Renal cortical epithelial cell (primary cell): ENCODE data around the gene KLK6. TPM values are rescaled to one million over a fixed set of nuclear protein-coding genes. Genes with fewer than 3 reads are reported as not detected.

Experiments used
- DNase-seq: peaks from one replicate; pipeline ENCODE4 v3.0.0-alpha.2; 2011; ENCODE audit warnings: low read depth
- total RNA-seq: library from RNA; depleted of rRNA; stranded (reverse); fragments of >200 nt; gene quantifications from 2 replicates; pipeline ENCODE4 v1.2.3, GENCODE V29; 2014

Gene KLK6
- 1.0 and 16.8 TPM in 2 replicates for total RNA-seq

DNA sequence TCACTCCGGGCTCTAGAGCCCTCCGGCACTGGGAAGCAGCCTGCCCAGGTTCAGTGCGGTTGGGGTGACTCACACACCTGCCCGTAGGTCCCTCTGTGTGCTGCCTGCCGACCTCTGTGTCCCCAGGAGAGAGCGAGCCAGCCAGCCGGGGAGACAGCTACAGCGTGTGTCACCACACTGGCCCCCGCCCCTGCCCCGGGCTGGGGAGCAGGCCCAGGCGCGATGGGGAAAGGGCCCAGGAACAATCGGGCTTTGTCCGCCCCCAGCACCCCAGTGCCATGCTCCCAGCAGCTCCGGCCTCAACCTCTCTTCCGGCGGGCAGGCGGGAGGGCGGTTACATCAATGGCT, at the start of gene KLK6:
Gene KLK6, minus strand, starts transcription at position 179 of the 348 bp plus-strand sequence. CDS start 1,487 bp downstream, outside the sequence.
- DNase-seq = peak; percentile 28

GRCh38 chr19:51018745-51019543, 49.6 kb upstream of the KLK6 start:
- DNase-seq = peak; percentile 5

DNA sequence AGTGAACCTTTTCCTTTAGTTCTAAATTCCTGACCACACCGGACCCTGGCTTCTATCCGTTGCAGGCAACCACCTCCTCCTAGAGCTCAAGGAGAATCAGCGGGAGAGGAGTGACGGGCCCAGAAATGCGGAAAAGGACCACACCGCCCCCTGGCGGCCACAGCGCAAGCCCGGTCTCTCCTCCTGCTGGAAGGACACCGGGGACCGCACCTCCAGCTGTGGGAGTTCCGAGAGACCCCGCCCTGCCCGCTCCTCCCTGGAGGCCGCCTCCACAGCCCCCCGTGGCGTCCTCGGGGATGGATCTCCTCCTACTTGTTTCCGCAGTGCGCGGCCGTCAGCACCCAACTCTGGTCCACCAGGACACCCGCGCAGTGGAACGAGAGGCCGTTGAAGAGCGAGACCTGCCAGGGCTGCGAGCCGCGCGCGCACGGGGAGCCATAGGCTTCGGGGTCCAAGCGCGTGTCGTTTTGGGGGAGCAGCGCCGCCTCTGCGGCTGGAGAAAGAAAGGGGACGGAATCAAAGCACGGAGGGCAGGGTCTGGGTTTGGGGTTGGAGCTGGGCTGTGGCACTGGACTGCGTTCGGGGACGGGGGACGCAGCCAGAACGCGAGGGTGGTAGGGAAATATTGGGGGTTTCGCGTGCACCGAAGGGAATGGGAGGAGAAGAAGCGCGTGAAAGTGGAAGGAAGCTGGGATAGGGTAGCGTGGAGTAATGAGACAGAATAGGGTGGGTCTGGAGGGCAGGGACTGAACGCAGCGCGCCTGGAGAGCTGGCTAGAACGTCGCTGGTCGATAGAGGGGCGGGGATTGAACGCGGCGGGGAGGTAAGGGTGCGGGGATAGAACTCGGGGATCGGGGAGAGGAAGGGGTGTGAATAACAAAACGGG, 47.6 kb upstream of the KLK6 start:
- DNase-seq = no peak

- DNase-seq = no peak
These were observed 46.4 kb upstream of the KLK6 start for GRCh38 chr19:51015691-51016267.

- DNase-seq = no peak
These were observed 44.9 kb upstream of the KLK6 start for GRCh38 chr19:51014242-51014641.

DNA sequence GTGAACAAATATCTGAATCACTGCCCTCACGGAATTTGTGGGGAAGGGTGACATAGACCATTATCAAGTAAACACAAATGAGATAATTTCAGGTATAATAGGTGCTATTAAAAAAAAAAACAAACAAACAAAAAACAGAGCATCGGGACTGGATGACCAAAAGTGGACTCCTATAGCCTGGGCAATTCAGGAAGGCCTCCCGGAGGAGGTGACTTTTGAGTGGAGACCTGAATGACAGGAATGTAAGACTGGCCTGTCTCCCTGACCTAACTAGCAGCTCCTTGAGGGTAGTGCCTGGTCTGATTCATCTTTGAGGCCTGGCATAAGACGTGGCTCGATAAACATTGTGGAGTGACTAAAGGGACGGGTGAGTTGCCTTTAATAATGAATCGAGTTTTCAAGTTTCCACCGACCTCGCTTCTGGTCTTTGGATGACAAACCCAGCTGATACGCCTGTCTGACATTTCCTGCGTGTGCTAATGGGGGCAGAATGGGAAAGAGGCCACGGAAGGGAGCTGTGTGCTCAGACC, 43.3 kb upstream of the KLK6 start:
- DNase-seq = no peak

GRCh38 chr19:51010066-51010795, 40.8 kb upstream of the KLK6 start:
- no peak for DNase-seq

GRCh38 chr19:51009061-51009891, 39.9 kb upstream of the KLK6 start:
- no peak for DNase-seq

- no peak for DNase-seq
These were observed 38.1 kb upstream of the KLK6 start for GRCh38 chr19:51007488-51007887.

- DNase-seq = no peak
These were observed 37.0 kb upstream of the KLK6 start for GRCh38 chr19:51006406-51006805.

- DNase-seq = no peak
These were observed 35.9 kb upstream of the KLK6 start for GRCh38 chr19:51005248-51005647.

DNA sequence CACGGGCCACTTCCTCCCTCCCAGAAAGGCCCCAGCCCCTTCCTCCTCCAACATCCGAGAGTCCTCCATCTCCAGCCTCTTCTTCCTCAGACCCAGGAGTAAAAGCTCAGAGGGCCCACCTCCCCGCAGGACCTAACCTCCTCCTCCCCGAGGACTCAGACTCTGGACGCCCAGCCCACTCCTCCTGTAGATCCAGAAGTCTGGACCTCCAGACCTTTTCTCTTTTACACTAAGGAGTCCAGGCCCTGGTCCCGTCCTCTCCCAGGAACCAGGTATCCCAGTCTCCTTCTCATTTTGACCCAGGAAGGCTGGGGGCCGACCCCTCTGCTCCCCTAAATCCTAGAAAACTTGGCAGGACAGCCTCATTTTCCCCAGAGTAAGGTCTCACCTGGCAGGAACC, 33.9 kb upstream of the KLK6 start:
- no peak for DNase-seq

DNA sequence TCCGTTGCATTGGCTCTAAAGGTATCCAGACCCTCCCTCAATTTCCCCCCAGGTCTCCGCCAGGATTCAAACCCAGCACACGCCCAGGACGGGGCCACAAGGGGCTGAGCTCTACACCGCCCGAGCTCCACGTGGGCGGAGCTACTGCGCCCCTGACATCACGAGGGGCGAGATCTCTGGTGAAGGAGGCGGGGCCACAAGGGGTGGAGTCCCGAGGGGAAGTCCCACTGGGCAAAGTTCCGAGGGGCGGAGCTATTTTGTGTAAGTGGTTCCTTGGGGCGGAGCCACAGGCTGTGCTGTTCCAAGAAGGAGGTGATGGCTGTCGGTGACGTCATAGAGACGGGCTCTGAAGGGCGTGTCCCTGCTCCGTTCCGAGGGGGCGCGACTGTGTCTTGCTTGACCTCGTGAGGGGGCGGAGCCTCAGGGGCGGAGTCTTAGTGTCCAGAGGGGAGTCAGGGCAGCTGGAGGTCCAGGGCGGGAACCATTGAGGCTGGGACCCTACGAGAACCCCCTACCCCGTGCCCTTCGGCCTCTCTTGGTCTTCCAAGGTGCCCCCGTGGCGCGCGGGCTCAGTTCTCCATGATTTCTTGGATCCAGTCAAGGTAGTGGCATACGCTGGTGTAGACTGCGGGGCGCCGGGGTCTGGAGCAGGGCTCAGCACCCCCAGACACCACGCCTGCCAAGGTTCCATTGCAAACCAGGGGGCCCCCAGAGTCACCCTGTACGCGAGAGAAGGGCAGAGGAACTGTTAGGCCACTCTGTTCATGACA, 33.3 kb upstream of the KLK6 start:
- peak; percentile 7 for DNase-seq

GRCh38 chr19:51002089-51002532, 32.7 kb upstream of the KLK6 start:
- no peak for DNase-seq

DNA sequence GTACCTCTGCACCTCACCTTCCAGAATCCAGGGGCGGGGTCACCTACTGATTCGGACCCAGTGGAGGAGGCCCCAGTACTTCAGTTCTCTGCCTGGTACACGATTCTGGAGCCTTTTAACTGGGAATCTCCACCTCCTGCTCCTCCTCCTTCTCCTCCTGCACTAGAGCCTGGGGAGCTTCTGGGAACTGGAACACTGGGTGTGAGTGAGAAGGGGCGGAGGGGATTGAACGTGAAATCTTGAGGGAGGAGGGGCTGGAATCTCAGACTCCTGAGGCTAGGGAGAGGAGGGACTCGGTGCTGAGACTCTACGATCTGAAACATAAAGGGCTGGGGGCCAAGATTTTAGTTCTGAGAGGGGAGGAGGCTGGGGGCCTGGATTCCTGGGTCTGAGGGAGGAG, 32.1 kb upstream of the KLK6 start, which contains the start of gene KLK8:
Gene KLK8, minus strand, starts transcription at position 90 of the 400 bp plus-strand sequence. CDS start 437 bp downstream, outside the sequence.
- no peak for DNase-seq

DNA sequence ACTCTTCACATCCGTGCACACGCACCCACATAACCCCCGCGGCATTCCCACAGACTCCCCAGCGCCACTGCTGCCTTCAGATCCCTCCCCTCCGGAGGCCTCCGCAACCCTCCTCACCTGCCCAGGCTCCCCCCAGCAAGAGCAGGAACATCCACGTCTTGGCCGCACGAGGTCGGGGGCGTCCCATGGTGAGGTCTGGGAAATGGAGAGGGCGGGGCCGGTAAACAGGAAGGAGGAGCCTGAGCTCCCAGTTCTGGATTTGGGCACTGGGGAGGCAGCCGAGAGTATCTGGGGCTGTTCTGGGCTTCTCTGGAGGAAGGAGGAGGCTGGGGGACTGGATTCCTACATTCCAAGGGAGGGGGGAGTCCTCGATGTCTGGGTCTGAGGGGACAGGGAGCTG, 31.6 kb upstream of the KLK6 start:
- no peak for DNase-seq

DNA sequence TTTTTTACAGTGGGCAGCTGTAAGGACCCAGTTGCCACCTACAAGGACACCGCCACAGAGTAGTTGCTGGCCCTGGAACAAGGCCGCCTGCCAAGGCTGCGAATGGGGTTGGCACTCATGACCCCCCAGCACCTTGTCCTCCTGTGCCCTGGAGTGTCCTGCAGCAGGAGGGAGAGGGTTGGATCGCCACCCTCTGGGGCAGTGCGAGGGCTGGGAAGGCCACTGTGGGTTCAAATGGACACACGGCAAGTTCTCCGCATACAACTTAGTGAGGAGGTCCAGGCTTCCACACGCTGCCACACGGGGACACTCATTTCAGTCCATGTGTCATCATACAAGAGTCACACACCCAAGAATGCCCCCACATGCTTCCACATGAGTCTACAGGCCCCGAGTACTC, 31.0 kb upstream of the KLK6 start:
- DNase-seq = no peak

- DNase-seq = no peak
These were observed 29.3 kb upstream of the KLK6 start for GRCh38 chr19:50998686-50999085.

DNA sequence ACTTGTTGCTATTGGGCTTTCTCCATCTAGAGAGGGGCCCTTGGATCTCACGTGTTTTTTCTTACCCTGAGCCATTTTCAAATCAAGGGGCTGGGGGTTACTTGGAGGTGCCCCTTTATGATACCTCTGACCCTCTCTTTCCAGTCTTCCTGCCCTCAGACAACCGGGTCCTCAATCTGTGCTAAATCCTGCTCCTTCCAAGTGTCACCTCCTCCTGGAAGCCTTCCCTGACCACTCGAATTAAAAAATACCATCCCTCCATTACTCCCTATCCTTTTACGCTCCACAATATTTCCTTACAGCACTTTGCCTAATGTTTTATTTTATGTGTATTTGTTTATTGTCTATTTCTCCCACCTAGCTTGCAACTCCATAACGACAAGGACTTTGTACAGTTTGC, 28.7 kb upstream of the KLK6 start:
- DNase-seq = no peak

DNA sequence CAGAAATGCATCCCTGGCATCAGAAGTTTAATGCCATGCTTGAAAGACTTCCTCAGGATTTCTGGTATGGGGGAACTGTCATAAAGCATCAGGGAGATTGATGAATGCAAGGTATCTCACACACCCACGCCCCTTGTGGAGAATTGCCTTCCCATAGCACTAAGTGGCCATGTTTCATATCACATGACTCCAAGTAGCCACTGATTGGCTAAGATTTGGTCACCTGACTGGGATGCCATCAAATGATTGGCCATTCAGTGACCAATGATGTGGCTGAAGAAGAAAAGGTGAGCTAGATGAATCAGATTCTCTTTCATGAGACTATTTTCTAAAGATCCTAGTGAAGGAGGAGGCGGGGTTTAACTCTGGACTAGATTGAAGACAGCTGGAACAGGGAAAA, 24.7 kb upstream of the KLK6 start:
- DNase-seq = no peak
